ENCODE data around the gene SCAF4. TPM values are rescaled to one million over a fixed set of nuclear protein-coding genes. Genes with fewer than 3 reads are reported as not detected.
A peak's percentile ranks its signal among the peaks of the same experiment; 100 is the strongest.
"Not testable (repeated sequence)": the region's sequence is repeated elsewhere in the genome, so short reads cannot be mapped to it uniquely, and the experiment has no call there.

SCAF4 gene
- total RNA-seq, 4 donors from 2014 or later: 8.2 to 11.5 (median 10.0) TPM

DNA sequence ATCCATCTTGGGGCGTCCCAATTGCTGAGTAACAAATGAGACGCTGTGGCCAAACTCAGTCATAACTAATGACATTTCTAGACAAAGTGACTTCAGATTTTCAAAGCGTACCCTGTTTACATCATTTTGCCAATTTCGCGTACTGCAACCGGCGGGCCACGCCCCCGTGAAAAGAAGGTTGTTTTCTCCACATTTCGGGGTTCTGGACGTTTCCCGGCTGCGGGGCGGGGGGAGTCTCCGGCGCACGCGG is 72.7 kb downstream of the SCAF4 start:
- peak; percentile 50 to 70 for ATAC-seq

DNA sequence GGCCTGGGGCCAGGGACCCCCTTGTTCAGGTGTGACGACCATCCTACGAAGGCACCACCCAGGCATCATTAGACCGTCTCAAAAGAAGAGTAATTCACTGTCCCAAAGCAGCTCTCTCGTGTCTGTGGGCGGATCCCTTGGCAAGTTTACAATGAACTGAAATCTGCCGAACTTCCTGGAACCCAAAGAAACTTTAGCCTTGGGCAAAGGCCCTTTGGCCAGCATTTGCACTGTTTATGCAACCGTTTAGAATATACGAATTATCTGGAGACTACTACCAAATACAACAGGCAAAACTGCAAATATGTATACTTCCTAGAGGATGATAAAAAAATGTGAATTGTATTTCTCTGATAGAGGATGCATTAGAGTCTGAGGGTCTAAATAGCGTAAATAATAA is 73.9 kb downstream of the SCAF4 start:
- peaks cover 25 to 28% of the 10 kb centered on the region in 2 donors for H3K4me1 ChIP-seq
- no peak for TF ChIP-seq POLR2A (IDR thresholded peaks at IDR 0.05)
- H3K4me3 ChIP-seq: no peak overlapping the region
- H3K36me3 ChIP-seq: peaks cover 0 to 9% of the 10 kb centered on the region in 2 donors
- DNase-seq: no peak
- in situ Hi-C loops (cut with MboI; ENCODE audit: low sequenced_read_pairs in 4 of 4) (no loop called here), intact Hi-C loops (cut with DNase I; ENCODE audit: low total_unique reads) (no loop called here)
- H3K27me3 ChIP-seq: no peaks in the 10 kb centered on the region
- H3K27ac ChIP-seq: no peak overlapping the region
- ATAC-seq: no peak
- H3K9me3 ChIP-seq: no peaks in the 10 kb centered on the region

More for the DNA sequence above, 72.7 kb downstream of the SCAF4 start:
- H3K4me3 ChIP-seq: peak overlapping the region; percentile 75 to 82 (median 80)
- DNase-seq: no peak
- peaks cover 33 to 34% of the 10 kb centered on the region in 2 donors for H3K4me1 ChIP-seq
- TF ChIP-seq POLR2A (IDR thresholded peaks at IDR 0.05): no peak
- TF ChIP-seq, protein P1, sequence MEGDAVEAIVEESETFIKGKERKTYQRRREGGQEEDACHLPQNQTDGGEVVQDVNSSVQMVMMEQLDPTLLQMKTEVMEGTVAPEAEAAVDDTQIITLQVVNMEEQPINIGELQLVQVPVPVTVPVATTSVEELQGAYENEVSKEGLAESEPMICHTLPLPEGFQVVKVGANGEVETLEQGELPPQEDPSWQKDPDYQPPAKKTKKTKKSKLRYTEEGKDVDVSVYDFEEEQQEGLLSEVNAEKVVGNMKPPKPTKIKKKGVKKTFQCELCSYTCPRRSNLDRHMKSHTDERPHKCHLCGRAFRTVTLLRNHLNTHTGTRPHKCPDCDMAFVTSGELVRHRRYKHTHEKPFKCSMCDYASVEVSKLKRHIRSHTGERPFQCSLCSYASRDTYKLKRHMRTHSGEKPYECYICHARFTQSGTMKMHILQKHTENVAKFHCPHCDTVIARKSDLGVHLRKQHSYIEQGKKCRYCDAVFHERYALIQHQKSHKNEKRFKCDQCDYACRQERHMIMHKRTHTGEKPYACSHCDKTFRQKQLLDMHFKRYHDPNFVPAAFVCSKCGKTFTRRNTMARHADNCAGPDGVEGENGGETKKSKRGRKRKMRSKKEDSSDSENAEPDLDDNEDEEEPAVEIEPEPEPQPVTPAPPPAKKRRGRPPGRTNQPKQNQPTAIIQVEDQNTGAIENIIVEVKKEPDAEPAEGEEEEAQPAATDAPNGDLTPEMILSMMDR (IDR thresholded peaks at IDR 0.05 in 4 of 5, conservative IDR thresholded peaks at IDR 0.05 in 1 of 5): no peak
- peaks cover 0 to 14% of the 10 kb centered on the region in 2 donors for H3K36me3 ChIP-seq
- H3K27ac ChIP-seq: peak overlapping the region; percentile 85 to 95 (median 90)
- H3K9me3 ChIP-seq: no peaks in the 10 kb centered on the region
- in situ Hi-C loops (cut with MboI; ENCODE audit: low sequenced_read_pairs in 4 of 4) (no loop called here), intact Hi-C loops (cut with DNase I; ENCODE audit: low total_unique reads) (loop anchor here (1.0 kb wide), 1 partner anchor 73 kb away; the partner anchor contains the start of gene SCAF4)
- H3K27me3 ChIP-seq: no peaks in the 10 kb centered on the region

DNA sequence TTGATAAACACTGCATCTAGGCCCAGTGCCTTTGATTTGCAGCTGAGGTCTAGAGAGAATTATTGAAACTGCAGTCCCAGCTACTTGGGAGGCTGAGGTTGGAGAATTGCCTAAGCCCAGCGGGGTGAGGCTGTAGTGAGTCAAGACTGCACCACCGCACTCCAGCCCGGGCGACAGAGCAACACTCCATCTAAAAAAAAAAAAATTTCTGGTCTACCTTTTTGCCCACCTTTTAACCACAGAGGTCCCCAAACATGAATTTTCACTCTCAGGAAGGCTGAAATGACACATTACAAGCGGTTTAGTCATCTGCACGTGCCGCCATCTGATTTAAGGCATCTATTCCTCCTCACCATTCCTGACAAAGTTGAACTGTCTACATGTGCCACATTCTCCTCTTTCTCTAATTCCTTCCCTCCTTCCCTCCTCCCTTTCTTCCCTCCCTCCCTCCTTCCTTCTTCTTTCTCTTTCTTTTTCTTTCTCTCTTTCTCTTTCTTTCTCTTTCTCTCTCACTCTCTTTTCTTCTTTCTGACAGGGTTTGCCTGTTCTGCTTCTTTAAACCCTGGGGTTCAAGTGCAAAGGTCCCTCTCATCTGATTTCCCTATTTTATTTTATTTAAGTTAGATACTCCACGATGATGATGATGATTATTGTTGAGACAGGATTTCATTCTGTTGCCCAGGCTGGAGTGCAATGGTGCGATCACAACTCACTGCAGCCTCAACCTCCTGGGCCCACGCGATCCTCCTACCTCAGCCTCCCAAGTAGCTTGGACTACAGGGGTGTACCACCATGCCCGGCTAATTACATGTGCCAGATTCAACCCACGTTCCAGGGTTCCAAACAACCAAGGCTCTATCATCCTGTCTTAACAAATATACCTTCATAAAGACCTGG is 75.5 kb downstream of the SCAF4 start:
- in situ Hi-C loops (cut with MboI; ENCODE audit: low sequenced_read_pairs in 4 of 4) (no loop called here), intact Hi-C loops (cut with DNase I; ENCODE audit: low total_unique reads) (no loop called here)
- no peak overlapping the region for H3K27ac ChIP-seq
- no peaks in the 10 kb centered on the region for H3K27me3 ChIP-seq
- ATAC-seq: no peak
- no peaks in the 10 kb centered on the region for H3K9me3 ChIP-seq
- no peak overlapping the region for H3K4me3 ChIP-seq
- TF ChIP-seq, protein P1 (IDR thresholded peaks at IDR 0.05 in 4 of 5, conservative IDR thresholded peaks at IDR 0.05 in 1 of 5): no peak
- no peak for TF ChIP-seq POLR2A (IDR thresholded peaks at IDR 0.05)
- peaks cover 0 to 2% of the 10 kb centered on the region in 2 donors for H3K36me3 ChIP-seq
- no peak for DNase-seq
- peaks cover 14 to 16% of the 10 kb centered on the region in 2 donors for H3K4me1 ChIP-seq

GRCh38 chr21:31654821-31655580 is 76.9 kb downstream of the SCAF4 start:
- H3K27ac ChIP-seq; H3K36me3 ChIP-seq; H3K9me3 ChIP-seq; H3K4me3 ChIP-seq; intact Hi-C loops (cut with DNase I; ENCODE audit: low total_unique reads); H3K4me1 ChIP-seq; ATAC-seq; in situ Hi-C loops (cut with MboI; ENCODE audit: low sequenced_read_pairs in 4 of 4); DNase-seq; H3K27me3 ChIP-seq: not testable (repeated sequence)

DNA sequence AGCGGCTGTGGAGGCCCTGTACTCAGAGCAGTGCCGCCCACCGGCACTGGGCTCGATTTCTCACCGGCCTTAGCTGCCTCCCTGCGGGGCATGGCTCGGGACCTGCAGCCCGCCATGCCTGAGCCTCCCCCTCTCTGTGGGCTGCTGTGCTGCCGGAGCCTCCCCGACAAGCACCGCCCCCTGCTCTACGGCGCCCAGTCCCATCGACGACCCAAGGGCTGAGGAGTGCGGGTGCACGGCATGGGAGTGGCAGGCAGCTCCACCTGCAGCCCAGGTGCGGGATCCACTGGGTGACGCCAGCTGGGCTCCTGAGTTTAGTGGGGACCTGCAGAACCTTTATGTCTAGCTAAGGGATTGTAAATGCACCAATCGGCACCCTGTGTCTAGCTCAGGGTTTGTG is 77.6 kb downstream of the SCAF4 start:
- ATAC-seq: no peak
- H3K27ac ChIP-seq: no peak overlapping the region
- no peaks in the 10 kb centered on the region for H3K9me3 ChIP-seq
- intact Hi-C loops (cut with DNase I; ENCODE audit: low total_unique reads): no loop called here
- peaks cover 5% of the 10 kb centered on the region in 2 donors for H3K4me1 ChIP-seq
- no peaks in the 10 kb centered on the region for H3K36me3 ChIP-seq
- no peak for TF ChIP-seq POLR2A (IDR thresholded peaks at IDR 0.05)
- TF ChIP-seq, protein P1 (IDR thresholded peaks at IDR 0.05 in 4 of 5, conservative IDR thresholded peaks at IDR 0.05 in 1 of 5): no peak
- no peaks in the 10 kb centered on the region for H3K27me3 ChIP-seq
- no peak for DNase-seq
- in situ Hi-C loops (cut with MboI; ENCODE audit: low sequenced_read_pairs in 4 of 4): no loop called here
- H3K4me3 ChIP-seq: no peak overlapping the region

DNA sequence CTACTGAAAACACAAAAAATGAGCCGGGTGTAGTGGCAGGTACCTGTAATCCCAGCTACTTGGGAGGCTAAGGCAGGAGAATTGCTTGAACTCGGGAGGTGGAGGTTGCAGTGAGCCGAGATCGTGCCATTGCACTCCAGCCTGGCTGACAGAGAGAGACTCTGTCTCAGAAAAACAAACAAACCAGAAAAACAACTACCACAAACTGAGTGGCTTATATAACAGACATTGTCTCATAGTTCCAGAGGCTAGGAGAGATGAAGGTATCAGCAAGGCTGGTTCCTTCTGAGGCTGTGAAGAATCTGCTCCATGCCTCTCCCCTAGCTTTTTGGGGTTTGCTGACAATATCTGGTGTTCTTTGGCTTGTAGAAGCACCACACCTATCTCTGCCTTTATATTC is 80.4 kb downstream of the SCAF4 start:
- ATAC-seq; in situ Hi-C loops (cut with MboI; ENCODE audit: low sequenced_read_pairs in 4 of 4); DNase-seq; H3K36me3 ChIP-seq; H3K4me3 ChIP-seq; H3K27ac ChIP-seq; intact Hi-C loops (cut with DNase I; ENCODE audit: low total_unique reads); H3K4me1 ChIP-seq; H3K9me3 ChIP-seq; H3K27me3 ChIP-seq: not testable (repeated sequence)

All from gastrocnemius medialis (tissue), 4 donors.